Measurements from ENCODE around the gene RHOH. TPM values are rescaled to one million over a fixed set of nuclear protein-coding genes. Genes with fewer than 3 reads are reported as not detected.

RHOH gene
- polyA plus RNA-seq, 5 donors: 0.58 to 1.2 (median 0.92) TPM

DNA sequence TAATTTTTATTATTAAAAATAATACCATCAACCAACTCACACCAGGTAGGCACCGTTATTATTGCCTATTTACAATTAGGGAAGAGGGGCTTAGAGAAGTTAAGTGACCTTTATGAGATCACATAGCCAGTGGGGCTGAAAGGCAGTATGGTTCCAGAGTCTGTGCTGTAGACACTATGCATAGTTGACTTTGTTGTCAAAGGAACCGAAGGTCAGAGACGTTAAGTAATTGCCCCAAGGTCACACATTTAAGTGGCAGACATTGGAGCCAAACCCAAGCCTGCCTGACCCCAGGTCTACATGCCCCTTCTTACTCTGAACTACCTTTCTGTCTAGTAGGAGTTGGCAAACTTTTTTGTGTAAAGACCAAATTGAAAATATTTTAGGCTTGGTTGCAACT lies 36.4 kb downstream of the RHOH start:
- no peak for DNase-seq

- DNase-seq: no peak
Measured at GRCh38 chr4:40234519-40235039, 37.7 kb downstream of the RHOH start.

GRCh38 chr4:40238008-40238699 lies 41.3 kb downstream of the RHOH start:
- DNase-seq: no peak

DNA sequence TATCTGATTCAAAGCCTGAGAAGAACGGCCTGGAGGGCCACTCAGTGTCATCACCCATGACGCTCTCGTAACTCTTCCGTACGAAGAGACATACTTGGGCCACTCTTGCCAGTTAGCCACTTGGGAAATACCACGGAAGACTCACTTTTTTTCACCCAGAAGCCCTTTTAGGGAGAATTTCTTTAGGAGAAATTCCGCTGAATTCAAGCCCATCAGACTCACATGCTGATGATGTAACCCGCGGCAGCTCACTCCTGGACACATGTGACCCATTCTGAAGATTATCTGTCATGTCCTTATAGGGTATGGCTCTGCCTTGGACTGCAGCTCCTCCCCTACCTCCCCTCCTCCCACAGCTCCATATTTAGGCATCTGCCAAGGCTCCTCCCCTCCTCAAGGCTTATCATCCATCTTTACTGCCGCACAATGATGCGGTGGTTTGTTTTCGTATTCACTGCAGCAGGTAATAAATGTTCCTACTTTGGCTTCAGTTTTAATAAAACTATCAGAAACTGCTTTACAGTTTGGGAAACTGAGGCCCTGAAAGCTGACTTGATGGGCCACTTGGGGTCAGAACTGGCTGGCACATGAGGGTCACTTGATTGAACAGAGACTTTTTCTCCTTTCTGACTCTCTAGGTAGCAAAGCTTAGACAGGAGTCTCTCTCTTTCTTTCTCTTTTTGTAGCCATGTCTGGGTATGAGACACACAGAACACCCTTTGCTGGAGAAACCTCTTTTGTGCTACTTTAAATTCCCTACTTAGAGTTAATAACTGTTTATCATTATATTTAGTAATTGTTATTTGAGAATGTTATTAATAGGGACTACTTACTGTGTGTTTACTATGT lies 42.1 kb downstream of the RHOH start:
- DNase-seq: no peak

DNA sequence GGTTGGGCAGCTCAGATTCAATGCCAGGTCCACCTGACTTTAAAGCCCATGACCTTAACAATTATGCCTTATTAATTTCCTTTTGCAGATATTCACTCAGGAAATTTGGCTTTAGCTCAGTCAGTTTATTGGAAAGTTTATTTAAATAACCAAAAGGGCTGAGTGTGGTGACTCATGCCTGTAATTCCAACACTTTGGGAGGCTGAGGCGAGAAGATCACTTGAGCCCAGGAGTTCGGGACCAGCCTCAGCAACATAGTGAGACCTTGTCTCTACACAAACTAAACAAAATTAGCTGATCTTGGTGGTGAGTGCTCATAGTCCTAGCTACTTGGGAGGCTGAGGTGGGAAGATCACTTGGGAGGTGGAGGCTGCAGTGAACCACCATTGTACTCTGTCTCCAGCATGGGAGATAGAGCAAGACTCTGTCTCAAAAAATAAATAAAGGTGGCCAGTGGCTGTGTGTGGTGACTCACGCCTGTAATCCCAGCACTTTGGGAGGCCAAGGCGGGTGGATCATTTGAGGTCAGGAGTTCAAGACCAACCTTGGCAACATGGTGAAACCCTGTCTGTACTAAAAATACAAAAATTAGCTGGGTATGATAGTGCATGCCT lies 43.3 kb downstream of the RHOH start:
- no peak for DNase-seq

GRCh38 chr4:40241026-40241425 lies 44.2 kb downstream of the RHOH start:
- no peak for DNase-seq

GRCh38 chr4:40241941-40242340 lies 45.1 kb downstream of the RHOH start:
- DNase-seq: no peak

- no peak for DNase-seq
Measured at GRCh38 chr4:40243386-40243948, 46.6 kb downstream of the RHOH start.

GRCh38 chr4:40244606-40245005 lies 47.8 kb downstream of the RHOH start:
- no peak for DNase-seq

DNA sequence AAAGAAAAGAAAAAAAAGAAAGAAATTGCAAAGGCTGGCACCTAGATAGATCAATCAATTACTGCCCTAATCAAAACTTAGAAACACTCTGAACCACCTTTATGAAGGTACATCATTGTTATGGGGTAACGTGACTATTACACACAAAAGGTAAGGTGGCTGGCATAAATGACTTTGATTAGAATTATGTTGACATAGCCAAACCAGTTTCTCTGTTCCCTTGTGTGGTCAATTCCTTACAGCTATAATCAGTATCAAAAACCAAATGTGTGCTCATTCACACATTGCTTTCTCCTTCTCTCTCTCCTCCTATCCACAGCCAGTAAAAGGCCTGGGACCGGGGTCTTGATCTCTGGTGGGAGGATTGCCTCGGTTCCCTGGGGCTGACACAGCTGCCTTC lies 48.7 kb downstream of the RHOH start:
- no peak for DNase-seq

- no peak for DNase-seq
Measured at GRCh38 chr4:40246011-40246900, 49.4 kb downstream of the RHOH start.

- DNase-seq: no peak
Measured at GRCh38 chr4:40246938-40247337, 50.1 kb downstream of the RHOH start.

DNA sequence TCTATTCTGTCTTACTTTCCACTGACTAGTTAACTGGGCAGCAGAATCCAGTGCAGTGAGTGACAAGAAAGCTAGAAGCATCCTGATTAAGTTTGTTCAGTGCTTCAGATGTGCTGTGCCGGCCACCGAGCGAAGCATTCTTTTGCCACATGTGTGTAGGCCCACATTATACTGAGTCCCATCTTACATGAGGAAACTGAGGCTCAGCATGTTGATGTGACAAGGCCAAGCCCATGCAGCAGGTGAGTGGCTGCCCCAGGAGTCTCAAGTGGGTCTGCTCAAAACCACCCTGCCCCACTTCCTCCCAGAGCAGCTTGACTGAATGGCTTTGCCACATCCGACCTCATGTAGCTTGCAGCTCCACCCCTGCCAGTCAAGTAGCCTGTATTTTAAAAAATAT lies 50.5 kb downstream of the RHOH start:
- DNase-seq: no peak

DNA sequence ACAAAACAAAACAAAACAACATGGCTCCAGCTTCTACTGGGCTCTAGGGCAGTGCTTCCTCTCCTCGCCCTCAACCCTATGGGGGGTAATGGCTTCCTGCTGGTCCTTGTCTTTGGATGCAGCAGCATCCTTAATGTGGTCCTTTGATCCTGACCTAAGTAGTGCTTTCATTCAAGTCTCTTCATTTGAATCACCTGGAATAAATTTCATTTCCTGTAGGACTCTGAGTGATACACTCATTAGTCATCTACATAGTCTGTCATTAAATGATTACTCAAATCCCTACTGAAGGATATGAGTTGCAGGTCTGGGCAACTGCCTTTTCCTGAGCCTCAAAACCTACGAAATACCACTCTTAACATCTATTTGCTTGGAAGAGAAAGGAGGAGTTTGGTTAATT lies 54.5 kb downstream of the RHOH start:
- DNase-seq: no peak

- no peak for DNase-seq
Measured at GRCh38 chr4:40253906-40254305, 57.1 kb downstream of the RHOH start.

GRCh38 chr4:40254608-40255392 lies 58.0 kb downstream of the RHOH start:
- DNase-seq: no peak

DNA sequence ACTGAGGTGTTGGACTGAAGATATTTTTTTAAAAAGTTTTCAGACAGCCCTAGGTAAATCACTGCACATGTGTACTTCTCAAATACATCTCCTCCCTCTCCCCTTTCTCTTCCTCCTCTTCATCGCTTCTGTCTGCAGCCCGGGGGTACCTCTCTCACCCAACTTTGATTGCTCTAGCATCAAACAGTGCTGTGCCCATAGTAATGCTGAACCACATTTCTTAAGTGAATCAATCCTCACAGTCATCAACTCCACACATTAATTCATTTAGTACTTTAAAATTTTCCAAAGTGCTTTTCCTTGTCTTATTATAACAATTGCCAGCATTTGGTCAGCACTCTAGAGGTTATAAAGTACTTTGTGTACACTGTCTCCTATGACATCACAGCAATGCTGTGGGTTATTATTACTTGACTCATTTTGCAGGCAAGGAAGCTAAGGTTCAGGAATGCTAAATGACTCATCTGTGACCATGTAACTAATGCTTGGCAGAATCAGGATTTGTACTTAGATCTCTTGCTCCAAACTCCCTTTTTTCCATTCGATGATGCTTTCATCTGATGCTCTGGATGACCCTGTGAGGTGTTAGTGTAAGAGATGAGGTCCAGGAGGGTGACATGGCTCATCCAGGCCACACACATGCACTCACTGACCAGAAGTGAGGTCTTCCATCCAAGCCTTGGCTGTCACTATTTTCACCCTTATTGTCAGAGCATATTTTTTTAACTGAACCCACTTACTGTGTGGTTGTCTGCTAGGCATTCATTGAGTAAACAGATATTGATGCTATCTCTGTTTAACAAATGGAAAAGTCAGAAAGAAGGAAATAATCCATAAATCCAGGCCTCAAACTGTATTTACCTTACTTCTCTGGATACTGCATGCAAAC lies 58.8 kb downstream of the RHOH start:
- no peak for DNase-seq

- no peak for DNase-seq
Measured at GRCh38 chr4:40256329-40256728, 59.5 kb downstream of the RHOH start.

DNA sequence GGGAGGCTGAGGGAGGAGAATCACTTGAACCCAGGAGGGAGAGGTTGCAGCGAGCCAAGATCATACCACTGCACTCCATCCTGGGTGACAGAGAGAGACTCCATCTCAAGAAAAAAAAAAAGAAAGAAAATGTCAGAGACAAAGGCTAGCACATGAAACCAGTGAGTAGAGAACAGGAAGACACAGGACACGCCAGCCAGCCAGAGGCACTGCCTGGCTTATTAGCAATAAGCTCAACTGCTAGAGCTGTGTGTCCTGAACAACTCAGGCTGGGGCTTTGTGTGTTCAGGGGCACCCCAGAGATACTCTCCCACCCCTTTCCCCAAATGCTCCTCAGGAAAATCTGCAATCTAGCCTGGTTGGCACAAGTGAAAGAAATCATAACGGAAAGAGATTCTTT lies 60.0 kb downstream of the RHOH start:
- DNase-seq: no peak
